ENCODE results near the gene TMEM37. TPM values are rescaled to one million over a fixed set of nuclear protein-coding genes. Genes with fewer than 3 reads are reported as not detected.

Gene TMEM37
- total and polyA plus RNA-seq, 2 of the 13 experiments (the other 11 are each of a cell fraction or from before 2014, with no cell fraction given) = 37.7 to 115 TPM

DNA sequence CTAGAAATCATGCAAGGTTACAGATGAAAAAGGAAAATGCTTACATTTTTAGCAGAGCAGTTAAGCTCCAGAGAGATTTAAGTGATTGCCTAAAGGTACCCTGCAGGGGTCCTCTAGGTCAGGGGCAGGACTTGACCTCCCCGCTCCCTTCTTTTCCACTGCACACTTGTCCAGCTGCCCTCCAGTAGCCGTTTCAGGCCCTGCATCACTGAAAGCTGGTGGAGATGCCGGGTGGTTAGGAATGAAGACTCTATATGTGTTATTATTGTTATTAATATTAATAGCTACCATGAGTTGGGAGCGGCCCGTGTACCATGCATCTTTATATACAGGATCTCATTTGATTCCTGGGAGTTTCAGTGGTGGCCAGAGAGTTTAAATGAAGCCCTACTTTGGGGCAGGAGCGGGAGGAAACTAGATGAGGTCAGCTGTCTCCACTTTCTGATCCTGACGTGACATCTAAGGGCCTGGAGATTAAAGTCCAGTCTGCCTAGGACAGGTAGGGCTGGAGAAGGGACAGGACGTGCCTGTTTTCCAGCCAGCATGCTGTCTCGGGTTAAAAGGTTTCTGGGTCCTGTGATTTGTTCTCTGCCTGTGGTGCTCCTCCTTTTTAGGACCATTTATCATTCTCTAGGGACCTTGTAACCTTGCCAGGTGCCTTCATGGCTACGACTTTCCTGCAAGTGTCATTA lies 2.1 kb downstream of the TMEM37 start (continued):
- TF ChIP-seq ZBTB37 (CRISPR knock-in tag; IDR thresholded peaks at IDR 0.05) (no peak), TFDP2 (CRISPR knock-in tag; IDR thresholded peaks at IDR 0.05) (0 out of 2 replicates have a peak, but pooled peaks have one; percentile 36), ZNF629 (CRISPR knock-in tag; conservative IDR thresholded peaks at IDR 0.05) (no peak), ZNF761 (CRISPR knock-in tag; conservative IDR thresholded peaks at IDR 0.05) (0 out of 2 replicates have a peak, but pooled peaks have one; percentile 11), CBFB (CRISPR knock-in tag; IDR thresholded peaks at IDR 0.05) (no peak), FOXO1 (CRISPR knock-in tag; IDR thresholded peaks at IDR 0.05) (peak; percentile 77; the same call in 1 of the 2 replicates), CCAR2 (optimal IDR thresholded peaks at IDR 0.05; ENCODE audit: low read depth, low read length) (no peak), CBX1 (IDR thresholded peaks at IDR 0.05; ENCODE audit: low read depth) (no peak), RARA (CRISPR knock-in tag; IDR thresholded peaks at IDR 0.05) (peak; percentile 90), ZNF253 (CRISPR knock-in tag; IDR thresholded peaks at IDR 0.05; ENCODE audit: borderline replicate concordance) (no peak), U2AF2 (IDR thresholded peaks at IDR 0.05; ENCODE audit: low read depth, low read length) (no peak), ZNF878 (CRISPR knock-in tag; IDR thresholded peaks at IDR 0.05) (no peak), MTA3 (CRISPR knock-in tag; IDR thresholded peaks at IDR 0.05) (no peak)
- TF ChIP-seq, protein P1, sequence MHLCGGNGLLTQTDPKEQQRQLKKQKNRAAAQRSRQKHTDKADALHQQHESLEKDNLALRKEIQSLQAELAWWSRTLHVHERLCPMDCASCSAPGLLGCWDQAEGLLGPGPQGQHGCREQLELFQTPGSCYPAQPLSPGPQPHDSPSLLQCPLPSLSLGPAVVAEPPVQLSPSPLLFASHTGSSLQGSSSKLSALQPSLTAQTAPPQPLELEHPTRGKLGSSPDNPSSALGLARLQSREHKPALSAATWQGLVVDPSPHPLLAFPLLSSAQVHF (CRISPR knock-in tag; IDR thresholded peaks at IDR 0.05) = no peak
- TF ChIP-seq, protein P2, sequence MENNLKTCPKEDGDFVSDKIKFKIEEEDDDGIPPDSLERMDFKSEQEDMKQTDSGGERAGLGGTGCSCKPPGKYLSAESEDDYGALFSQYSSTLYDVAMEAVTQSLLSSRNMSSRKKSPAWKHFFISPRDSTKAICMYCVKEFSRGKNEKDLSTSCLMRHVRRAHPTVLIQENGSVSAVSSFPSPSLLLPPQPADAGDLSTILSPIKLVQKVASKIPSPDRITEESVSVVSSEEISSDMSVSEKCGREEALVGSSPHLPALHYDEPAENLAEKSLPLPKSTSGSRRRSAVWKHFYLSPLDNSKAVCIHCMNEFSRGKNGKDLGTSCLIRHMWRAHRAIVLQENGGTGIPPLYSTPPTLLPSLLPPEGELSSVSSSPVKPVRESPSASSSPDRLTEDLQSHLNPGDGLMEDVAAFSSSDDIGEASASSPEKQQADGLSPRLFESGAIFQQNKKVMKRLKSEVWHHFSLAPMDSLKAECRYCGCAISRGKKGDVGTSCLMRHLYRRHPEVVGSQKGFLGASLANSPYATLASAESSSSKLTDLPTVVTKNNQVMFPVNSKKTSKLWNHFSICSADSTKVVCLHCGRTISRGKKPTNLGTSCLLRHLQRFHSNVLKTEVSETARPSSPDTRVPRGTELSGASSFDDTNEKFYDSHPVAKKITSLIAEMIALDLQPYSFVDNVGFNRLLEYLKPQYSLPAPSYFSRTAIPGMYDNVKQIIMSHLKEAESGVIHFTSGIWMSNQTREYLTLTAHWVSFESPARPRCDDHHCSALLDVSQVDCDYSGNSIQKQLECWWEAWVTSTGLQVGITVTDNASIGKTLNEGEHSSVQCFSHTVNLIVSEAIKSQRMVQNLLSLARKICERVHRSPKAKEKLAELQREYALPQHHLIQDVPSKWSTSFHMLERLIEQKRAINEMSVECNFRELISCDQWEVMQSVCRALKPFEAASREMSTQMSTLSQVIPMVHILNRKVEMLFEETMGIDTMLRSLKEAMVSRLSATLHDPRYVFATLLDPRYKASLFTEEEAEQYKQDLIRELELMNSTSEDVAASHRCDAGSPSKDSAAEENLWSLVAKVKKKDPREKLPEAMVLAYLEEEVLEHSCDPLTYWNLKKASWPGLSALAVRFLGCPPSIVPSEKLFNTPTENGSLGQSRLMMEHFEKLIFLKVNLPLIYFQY (CRISPR knock-in tag; IDR thresholded peaks at IDR 0.05; ENCODE audit: borderline replicate concordance) = peak; percentile 38; the same call in 1 of the 2 replicates
- TF ChIP-seq, protein P3, sequence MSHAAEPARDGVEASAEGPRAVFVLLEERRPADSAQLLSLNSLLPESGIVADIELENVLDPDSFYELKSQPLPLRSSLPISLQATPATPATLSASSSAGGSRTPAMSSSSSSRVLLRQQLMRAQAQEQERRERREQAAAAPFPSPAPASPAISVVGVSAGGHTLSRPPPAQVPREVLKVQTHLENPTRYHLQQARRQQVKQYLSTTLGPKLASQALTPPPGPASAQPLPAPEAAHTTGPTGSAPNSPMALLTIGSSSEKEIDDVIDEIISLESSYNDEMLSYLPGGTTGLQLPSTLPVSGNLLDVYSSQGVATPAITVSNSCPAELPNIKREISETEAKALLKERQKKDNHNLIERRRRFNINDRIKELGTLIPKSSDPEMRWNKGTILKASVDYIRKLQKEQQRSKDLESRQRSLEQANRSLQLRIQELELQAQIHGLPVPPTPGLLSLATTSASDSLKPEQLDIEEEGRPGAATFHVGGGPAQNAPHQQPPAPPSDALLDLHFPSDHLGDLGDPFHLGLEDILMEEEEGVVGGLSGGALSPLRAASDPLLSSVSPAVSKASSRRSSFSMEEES (CRISPR knock-in tag; IDR thresholded peaks at IDR 0.05) = peak; percentile 61; the same call in 1 of the 2 replicates
- TF ChIP-seq, protein P4, sequence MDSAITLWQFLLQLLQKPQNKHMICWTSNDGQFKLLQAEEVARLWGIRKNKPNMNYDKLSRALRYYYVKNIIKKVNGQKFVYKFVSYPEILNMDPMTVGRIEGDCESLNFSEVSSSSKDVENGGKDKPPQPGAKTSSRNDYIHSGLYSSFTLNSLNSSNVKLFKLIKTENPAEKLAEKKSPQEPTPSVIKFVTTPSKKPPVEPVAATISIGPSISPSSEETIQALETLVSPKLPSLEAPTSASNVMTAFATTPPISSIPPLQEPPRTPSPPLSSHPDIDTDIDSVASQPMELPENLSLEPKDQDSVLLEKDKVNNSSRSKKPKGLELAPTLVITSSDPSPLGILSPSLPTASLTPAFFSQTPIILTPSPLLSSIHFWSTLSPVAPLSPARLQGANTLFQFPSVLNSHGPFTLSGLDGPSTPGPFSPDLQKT (CRISPR knock-in tag; IDR thresholded peaks at IDR 0.05; ENCODE audit: borderline replicate concordance) = no peak

All from HepG2 (cell line).